GM12892 (cell line): ENCODE measurements around the gene MMP17.

Experiments
- POLR2A ChIP-seq: IDR thresholded peaks from 2 replicates; pipeline ENCODE4 v1.6.1; 2011; ENCODE audit warnings: low read depth, low read length, control low read depth
- POLR2AphosphoS5 ChIP-seq: IDR thresholded peaks from 2 replicates; pipeline ENCODE4 v1.6.1; 2011; ENCODE audit warnings: low read depth, low read length, control low read depth
- TAF1 ChIP-seq: IDR thresholded peaks from 2 replicates; pipeline ENCODE4 v1.6.1; 2011; ENCODE audit warnings: low read depth, mild to moderate bottlenecking, control low read depth, low read length, borderline replicate concordance

DNA sequence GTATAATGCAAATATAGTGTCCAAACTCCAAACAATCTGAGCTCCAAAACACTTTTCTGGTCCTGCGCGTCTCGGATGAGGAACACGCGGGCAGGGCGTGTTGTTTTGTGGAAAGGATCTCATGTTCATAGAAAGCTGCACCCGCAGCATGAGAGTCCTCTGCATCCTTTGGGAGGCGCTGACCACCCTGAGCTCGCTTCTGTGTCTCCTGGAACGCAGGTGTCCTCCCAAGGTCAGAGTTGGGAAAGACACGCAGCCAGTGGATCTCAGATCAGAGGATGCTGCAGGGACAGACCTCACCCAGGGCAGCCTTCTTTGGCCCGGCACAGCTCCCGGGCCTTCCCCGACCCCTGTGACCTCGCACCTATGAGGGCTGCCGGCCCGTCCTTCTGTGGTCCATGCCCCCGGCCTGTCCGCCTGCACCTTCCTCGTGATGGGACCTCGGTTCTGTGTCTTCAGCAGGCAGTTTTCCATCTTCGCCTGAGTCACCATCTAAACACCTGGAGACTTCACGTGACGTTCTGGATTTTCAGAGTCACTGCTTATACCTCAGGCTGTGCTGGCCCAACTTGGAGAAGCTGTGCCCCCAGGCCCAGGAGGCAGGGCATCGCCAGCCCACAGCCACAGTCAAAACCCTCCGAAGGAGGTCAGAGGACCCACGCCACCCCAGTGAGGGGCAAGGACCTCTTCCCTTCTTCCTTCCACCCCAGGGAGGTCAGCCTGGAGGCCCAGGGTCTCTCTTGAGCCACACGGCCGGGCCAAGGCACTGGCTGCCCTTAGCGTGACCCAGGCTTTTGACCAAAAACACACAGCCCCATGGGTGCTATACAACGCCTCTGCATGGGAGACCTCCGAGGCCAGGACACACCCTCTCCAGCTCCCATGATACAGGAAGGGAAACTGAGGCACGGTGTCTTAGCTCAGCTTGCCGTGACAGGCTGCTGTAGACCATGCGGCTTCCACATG lies 25.9 kb downstream of the MMP17 start:
- TF ChIP-seq POLR2A, result no peak
- TF ChIP-seq POLR2AphosphoS5, result no peak
- TF ChIP-seq TAF1, result no peak
